Measurements from ENCODE around the gene SIRT3.

GRCh38 chr11:269146-269890, 33.2 kb upstream of the SIRT3 start:
- TF ChIP-seq CTCF (conservative IDR thresholded peaks at IDR 0.05 in 1 of 2, IDR thresholded peaks at IDR 0.05 in 1 of 2; ENCODE audit: extremely low read depth in 1 of 2, insufficient read depth in 1 of 2, low read depth in 1 of 2, low read length in 2 of 2) = no peak
- TF ChIP-seq EZH2 (IDR thresholded peaks at IDR 0.05; ENCODE audit: borderline replicate concordance, low read length) = no peak
